ENCODE results near the gene CHRNG.

Gene CHRNG

GRCh38 chr2:232543491-232543890 lies 4.0 kb downstream of the CHRNG start:
- no peak overlapping the region for H3K9ac ChIP-seq (ENCODE audit: low read length)
- H3K27me3 ChIP-seq (ENCODE audit: control insufficient read depth, insufficient read depth, low read length), result peaks cover 12% of the 10 kb centered on the region
- H3K4me3 ChIP-seq (ENCODE audit: low read length), result no peak overlapping the region
- no peaks in the 10 kb centered on the region for H3K9me3 ChIP-seq (ENCODE audit: control insufficient read depth, low read length)
- H3K4me1 ChIP-seq (ENCODE audit: control insufficient read depth, insufficient read depth, low read length), result no peaks in the 10 kb centered on the region
- no peaks in the 10 kb centered on the region for H3K36me3 ChIP-seq (ENCODE audit: control insufficient read depth, insufficient read depth, low read length)

- Histone ChIP-seq H3K9me3 (ENCODE audit: control insufficient read depth, low read length) (no peaks in the 10 kb centered on the region), H3K4me3 (ENCODE audit: low read length) (no peak overlapping the region), H3K4me1 (ENCODE audit: control insufficient read depth, insufficient read depth, low read length) (no peaks in the 10 kb centered on the region), H3K9ac (ENCODE audit: low read length) (no peak overlapping the region), H3K36me3 (ENCODE audit: control insufficient read depth, insufficient read depth, low read length) (no peaks in the 10 kb centered on the region), H3K27me3 (ENCODE audit: control insufficient read depth, insufficient read depth, low read length) (peaks cover 9% of the 10 kb centered on the region)
Observed at GRCh38 chr2:232543928-232544631, 4.6 kb downstream of the CHRNG start.

- no peak overlapping the region for H3K4me3 ChIP-seq (ENCODE audit: low read length)
- H3K9me3 ChIP-seq (ENCODE audit: control insufficient read depth, low read length), result no peaks in the 10 kb centered on the region
Observed at GRCh38 chr2:232544674-232545073, 5.2 kb downstream of the CHRNG start.

GRCh38 chr2:232545511-232546375 lies 6.3 kb downstream of the CHRNG start:
- Histone ChIP-seq H3K9ac (ENCODE audit: low read length) (no peak overlapping the region), H3K4me3 (ENCODE audit: low read length) (no peak overlapping the region), H3K36me3 (ENCODE audit: control insufficient read depth, insufficient read depth, low read length) (no peaks in the 10 kb centered on the region), H3K27me3 (ENCODE audit: control insufficient read depth, insufficient read depth, low read length) (no peaks in the 10 kb centered on the region), H3K9me3 (ENCODE audit: control insufficient read depth, low read length) (no peaks in the 10 kb centered on the region), H3K4me1 (ENCODE audit: control insufficient read depth, insufficient read depth, low read length) (no peaks in the 10 kb centered on the region)

More at GRCh38 chr2:232544674-232545073, 5.2 kb downstream of the CHRNG start:
- H3K4me1 ChIP-seq (ENCODE audit: control insufficient read depth, insufficient read depth, low read length), result no peaks in the 10 kb centered on the region
- no peak overlapping the region for H3K9ac ChIP-seq (ENCODE audit: low read length)
- H3K27me3 ChIP-seq (ENCODE audit: control insufficient read depth, insufficient read depth, low read length), result peaks cover 4% of the 10 kb centered on the region
- no peaks in the 10 kb centered on the region for H3K36me3 ChIP-seq (ENCODE audit: control insufficient read depth, insufficient read depth, low read length)

- Histone ChIP-seq H3K9ac (ENCODE audit: low read length) (no peak overlapping the region), H3K27me3 (ENCODE audit: control insufficient read depth, insufficient read depth, low read length) (no peaks in the 10 kb centered on the region), H3K4me1 (ENCODE audit: control insufficient read depth, insufficient read depth, low read length) (peaks cover 7% of the 10 kb centered on the region), H3K9me3 (ENCODE audit: control insufficient read depth, low read length) (no peaks in the 10 kb centered on the region), H3K4me3 (ENCODE audit: low read length) (no peak overlapping the region), H3K36me3 (ENCODE audit: control insufficient read depth, insufficient read depth, low read length) (no peaks in the 10 kb centered on the region)
Observed at GRCh38 chr2:232547991-232548390, 8.5 kb downstream of the CHRNG start.

GRCh38 chr2:232549655-232550353 lies 10.3 kb downstream of the CHRNG start:
- Histone ChIP-seq H3K36me3 (ENCODE audit: control insufficient read depth, insufficient read depth, low read length) (no peaks in the 10 kb centered on the region), H3K4me1 (ENCODE audit: control insufficient read depth, insufficient read depth, low read length) (peaks cover 15% of the 10 kb centered on the region), H3K9ac (ENCODE audit: low read length) (peak overlapping the region; percentile 84), H3K27me3 (ENCODE audit: control insufficient read depth, insufficient read depth, low read length) (no peaks in the 10 kb centered on the region), H3K9me3 (ENCODE audit: control insufficient read depth, low read length) (no peaks in the 10 kb centered on the region), H3K4me3 (ENCODE audit: low read length) (peak overlapping the region; percentile 39)

GRCh38 chr2:232550354-232551249 lies 11.1 kb downstream of the CHRNG start, which contains the start of the genes EIF4E2 and TIGD1:
Gene EIF4E2, plus strand, starts transcription at chr2:232550689. Its CDS starts 36 bp downstream, at chr2:232550725.
Gene TIGD1, minus strand, starts transcription at chr2:232550557. Its CDS starts 675 bp downstream, at chr2:232549882.
- peak within 1 kb of the TSS; percentile 39 for H3K4me3 ChIP-seq (ENCODE audit: low read length)
- peaks cover 15% of the 10 kb centered on the region for H3K4me1 ChIP-seq (ENCODE audit: control insufficient read depth, insufficient read depth, low read length)
- H3K9ac ChIP-seq (ENCODE audit: low read length), result peak within 1 kb of the TSS; percentile 84
- H3K9me3 ChIP-seq (ENCODE audit: control insufficient read depth, low read length), result no peaks in the 10 kb centered on the region
- no peaks in the 10 kb centered on the region for H3K36me3 ChIP-seq (ENCODE audit: control insufficient read depth, insufficient read depth, low read length)
- H3K27me3 ChIP-seq (ENCODE audit: control insufficient read depth, insufficient read depth, low read length), result no peaks in the 10 kb centered on the region

- H3K27me3 ChIP-seq (ENCODE audit: control insufficient read depth, insufficient read depth, low read length), result no peaks in the 10 kb centered on the region
- H3K9ac ChIP-seq (ENCODE audit: low read length), result peak overlapping the region; percentile 84
- no peaks in the 10 kb centered on the region for H3K36me3 ChIP-seq (ENCODE audit: control insufficient read depth, insufficient read depth, low read length)
- peaks cover 15% of the 10 kb centered on the region for H3K4me1 ChIP-seq (ENCODE audit: control insufficient read depth, insufficient read depth, low read length)
- no peaks in the 10 kb centered on the region for H3K9me3 ChIP-seq (ENCODE audit: control insufficient read depth, low read length)
- peak overlapping the region; percentile 39 for H3K4me3 ChIP-seq (ENCODE audit: low read length)
Observed at GRCh38 chr2:232551250-232551638, 11.8 kb downstream of the CHRNG start.

- Histone ChIP-seq H3K9me3 (ENCODE audit: control insufficient read depth, low read length) (no peaks in the 10 kb centered on the region), H3K4me1 (ENCODE audit: control insufficient read depth, insufficient read depth, low read length) (peaks cover 15% of the 10 kb centered on the region)
Observed at GRCh38 chr2:232551776-232552175, 12.3 kb downstream of the CHRNG start.

GRCh38 chr2:232556426-232556825 lies 16.9 kb downstream of the CHRNG start:
- H3K4me3 ChIP-seq (ENCODE audit: low read length), result no peak overlapping the region
- no peak overlapping the region for H3K9ac ChIP-seq (ENCODE audit: low read length)
- no peaks in the 10 kb centered on the region for H3K9me3 ChIP-seq (ENCODE audit: control insufficient read depth, low read length)
- no peaks in the 10 kb centered on the region for H3K36me3 ChIP-seq (ENCODE audit: control insufficient read depth, insufficient read depth, low read length)
- peaks cover 14% of the 10 kb centered on the region for H3K4me1 ChIP-seq (ENCODE audit: control insufficient read depth, insufficient read depth, low read length)
- no peaks in the 10 kb centered on the region for H3K27me3 ChIP-seq (ENCODE audit: control insufficient read depth, insufficient read depth, low read length)

More at GRCh38 chr2:232551776-232552175, 12.3 kb downstream of the CHRNG start:
- H3K9ac ChIP-seq (ENCODE audit: low read length), result peak overlapping the region; percentile 84
- H3K36me3 ChIP-seq (ENCODE audit: control insufficient read depth, insufficient read depth, low read length), result no peaks in the 10 kb centered on the region
- H3K4me3 ChIP-seq (ENCODE audit: low read length), result peak overlapping the region; percentile 39
- H3K27me3 ChIP-seq (ENCODE audit: control insufficient read depth, insufficient read depth, low read length), result no peaks in the 10 kb centered on the region

GRCh38 chr2:232562515-232563151 lies 23.1 kb downstream of the CHRNG start:
- Histone ChIP-seq H3K27me3 (ENCODE audit: control insufficient read depth, insufficient read depth, low read length) (no peaks in the 10 kb centered on the region), H3K4me1 (ENCODE audit: control insufficient read depth, insufficient read depth, low read length) (no peaks in the 10 kb centered on the region), H3K9ac (ENCODE audit: low read length) (no peak overlapping the region), H3K4me3 (ENCODE audit: low read length) (no peak overlapping the region), H3K9me3 (ENCODE audit: control insufficient read depth, low read length) (no peaks in the 10 kb centered on the region), H3K36me3 (ENCODE audit: control insufficient read depth, insufficient read depth, low read length) (peaks cover 9% of the 10 kb centered on the region)
